Measurements from ENCODE around the gene ZNF385A.
"Not testable (repeated sequence)": the region's sequence is repeated elsewhere in the genome, so short reads cannot be mapped to it uniquely, and the experiment has no call there.

The ZNF385A gene

GRCh38 chr12:54355104-54355815 lies 29.3 kb downstream of the ZNF385A start:
- DNase-seq (ENCODE audit: low read depth): no peak

- DNase-seq (ENCODE audit: low read depth): not testable (repeated sequence)
Observed at GRCh38 chr12:54354271-54354670, 30.3 kb downstream of the ZNF385A start.

GRCh38 chr12:54352891-54353874 lies 31.4 kb downstream of the ZNF385A start:
- DNase-seq (ENCODE audit: low read depth): no peak

DNA sequence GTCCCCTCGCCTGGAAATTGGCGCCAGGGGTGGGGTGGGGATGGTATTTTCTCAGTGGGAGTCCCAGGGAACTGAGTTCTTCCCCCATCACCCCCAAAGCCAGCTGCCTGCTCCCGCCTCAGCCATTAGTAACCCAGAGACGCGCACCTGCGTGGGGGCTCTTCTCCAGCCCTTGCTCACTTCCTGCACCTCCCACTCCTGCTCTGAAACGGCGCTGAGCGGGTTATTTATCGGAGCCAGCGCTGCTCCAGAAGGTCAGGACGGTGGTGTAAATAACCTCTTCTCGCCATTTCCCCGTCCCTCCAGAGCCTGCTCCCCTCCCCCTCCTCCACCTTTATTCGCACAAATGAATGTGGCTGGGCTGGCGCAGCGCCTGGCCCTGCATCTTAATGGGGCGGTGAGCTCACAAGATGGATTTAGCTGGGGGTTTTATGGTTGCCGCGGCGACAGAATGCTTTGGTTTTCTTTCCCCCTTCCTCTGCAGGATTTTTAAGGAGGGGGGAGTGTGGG lies 32.5 kb downstream of the ZNF385A start:
- DNase-seq (ENCODE audit: low read depth): peak; percentile 27

DNA sequence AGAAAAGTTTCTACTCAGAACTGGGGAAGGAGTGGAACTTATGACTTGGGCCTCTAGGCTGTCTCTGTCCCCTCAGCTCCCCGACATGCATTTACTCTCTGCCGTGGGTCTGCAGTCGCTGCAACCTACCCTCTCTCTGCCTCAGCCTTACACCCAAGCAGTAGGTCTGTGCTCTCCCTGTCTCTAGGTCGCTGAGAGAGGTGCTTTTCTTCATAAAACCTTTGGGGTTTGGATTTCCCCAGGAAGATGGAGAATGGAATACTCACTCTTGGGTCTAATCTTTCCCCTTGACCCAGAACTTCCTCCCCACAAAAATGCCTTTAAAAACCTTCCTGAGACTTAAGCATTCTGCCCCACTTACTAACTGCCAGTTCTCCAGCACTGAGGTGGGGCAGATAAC lies 33.2 kb downstream of the ZNF385A start:
- no peak for DNase-seq (ENCODE audit: low read depth)

DNA sequence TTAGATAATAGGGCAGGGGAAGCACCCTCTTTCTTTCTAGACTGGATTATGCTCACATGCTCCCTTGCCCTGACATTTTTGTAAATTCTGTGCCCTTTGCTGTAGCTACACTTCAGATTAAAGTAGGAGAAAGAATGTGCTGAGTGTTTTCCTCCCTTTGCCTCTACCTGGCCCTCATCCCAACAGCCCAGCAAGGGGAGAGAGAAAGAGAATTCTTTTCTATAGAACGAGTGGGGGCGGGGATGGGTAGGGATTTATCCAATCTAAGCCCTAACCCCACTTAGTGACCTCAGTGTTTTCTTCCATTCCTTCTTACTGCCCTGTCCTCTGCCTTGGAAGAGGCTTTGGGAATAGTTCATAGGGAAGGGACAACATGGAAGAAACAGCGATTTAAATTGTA lies 33.8 kb downstream of the ZNF385A start:
- DNase-seq (ENCODE audit: low read depth): no peak

DNA sequence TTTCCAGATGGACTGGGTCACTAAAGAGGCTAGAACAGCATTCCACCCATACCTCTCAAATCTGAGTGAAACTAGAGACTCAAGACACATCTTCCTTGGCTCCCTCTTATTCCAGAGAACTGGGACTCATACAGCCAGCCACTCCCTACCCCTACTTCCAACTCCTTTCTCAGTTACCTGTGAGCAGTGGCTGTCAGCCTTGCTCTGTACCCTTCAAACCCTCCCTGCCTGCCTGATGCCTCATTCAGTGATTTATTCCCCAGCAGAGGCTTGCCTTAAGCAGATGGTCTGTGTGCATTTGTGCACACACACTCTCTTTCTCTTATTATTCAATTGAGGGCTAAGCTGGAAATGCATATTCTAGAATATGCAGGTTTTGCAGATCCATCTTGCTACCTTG lies 34.9 kb downstream of the ZNF385A start:
- DNase-seq (ENCODE audit: low read depth): no peak

DNA sequence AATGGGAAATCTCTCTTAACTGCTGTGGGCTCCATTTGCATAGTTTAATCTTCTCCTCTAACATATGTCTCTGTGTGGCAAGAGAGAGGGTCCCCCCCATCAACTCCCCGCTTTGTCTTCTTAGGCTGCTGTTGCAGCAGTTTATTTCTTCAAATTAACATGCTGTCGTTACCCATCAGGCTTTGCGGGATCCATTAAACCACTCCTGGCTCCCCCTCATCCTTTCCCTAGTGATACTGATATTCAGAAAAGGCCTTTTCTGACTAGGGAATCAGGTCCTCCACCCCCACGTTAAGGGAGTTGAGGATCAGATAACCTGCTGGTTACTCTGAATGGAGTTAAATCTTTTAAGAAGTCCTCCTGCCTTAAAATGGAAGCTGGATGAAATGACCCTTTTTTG lies 35.5 kb downstream of the ZNF385A start:
- DNase-seq (ENCODE audit: low read depth): no peak

DNA sequence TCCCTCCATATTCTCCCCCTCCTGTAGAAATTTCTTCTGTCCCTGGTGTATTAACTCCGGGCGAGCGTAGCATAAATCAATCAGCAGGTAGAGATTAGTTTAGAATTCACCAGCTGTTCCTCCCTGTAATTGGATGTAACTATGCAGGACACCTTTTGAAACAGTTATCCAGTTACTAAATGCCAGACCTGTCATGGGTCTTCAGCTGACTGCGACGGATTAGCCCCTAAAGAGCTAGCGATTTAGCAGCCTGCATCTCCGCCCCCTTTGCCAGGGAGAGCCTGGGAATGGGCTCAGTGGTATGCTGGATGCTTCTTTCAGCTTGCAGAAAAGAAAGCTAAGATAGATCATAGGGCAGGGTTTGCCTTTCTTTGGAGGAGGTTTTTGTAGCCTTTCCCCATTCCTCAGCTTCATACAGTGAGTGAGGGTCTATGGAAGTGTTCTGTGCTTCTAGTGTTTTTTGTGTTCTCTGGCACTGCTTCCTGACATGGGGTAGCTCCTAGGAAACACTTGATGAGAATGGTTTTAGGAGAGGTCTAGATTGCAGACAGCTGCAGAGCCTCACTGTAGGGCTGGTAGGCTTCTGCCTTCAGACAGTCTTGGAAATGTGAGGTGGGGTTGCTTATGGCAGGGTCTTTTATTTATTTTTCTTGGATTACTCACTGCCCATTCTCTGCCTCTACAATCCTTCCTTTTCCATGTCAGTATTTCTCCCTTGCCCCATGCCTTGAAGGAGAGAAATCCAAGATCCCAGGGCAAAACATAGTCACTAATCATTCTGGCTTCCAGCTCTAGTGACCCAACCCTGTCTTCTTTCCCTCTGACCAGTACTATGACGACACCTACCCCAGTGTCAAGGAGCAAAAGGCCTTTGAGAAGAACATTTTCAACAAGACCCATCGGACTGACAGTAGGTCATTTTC lies 42.9 kb downstream of the ZNF385A start:
- DNase-seq (ENCODE audit: low read depth): no peak

DNA sequence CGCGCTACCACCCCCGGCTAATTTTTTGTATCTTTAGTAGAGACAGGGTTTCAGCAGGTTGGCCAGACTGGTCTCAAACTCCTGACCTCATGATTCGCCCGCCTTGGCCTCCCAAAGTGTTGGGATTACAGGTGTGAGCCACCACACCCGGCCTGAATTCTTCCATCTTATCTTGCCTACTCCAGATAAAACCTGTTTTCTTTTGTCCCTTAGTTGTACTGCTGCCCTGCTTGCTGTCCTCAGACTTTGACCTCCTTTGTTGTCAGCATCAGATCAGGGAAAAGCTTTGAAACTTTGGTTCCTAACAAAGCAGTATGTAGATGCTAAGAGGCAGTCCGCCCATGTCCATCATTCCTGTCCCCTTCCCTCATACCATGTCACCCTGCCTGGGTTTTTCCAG lies 43.7 kb downstream of the ZNF385A start:
- DNase-seq (ENCODE audit: low read depth): no peak

DNA sequence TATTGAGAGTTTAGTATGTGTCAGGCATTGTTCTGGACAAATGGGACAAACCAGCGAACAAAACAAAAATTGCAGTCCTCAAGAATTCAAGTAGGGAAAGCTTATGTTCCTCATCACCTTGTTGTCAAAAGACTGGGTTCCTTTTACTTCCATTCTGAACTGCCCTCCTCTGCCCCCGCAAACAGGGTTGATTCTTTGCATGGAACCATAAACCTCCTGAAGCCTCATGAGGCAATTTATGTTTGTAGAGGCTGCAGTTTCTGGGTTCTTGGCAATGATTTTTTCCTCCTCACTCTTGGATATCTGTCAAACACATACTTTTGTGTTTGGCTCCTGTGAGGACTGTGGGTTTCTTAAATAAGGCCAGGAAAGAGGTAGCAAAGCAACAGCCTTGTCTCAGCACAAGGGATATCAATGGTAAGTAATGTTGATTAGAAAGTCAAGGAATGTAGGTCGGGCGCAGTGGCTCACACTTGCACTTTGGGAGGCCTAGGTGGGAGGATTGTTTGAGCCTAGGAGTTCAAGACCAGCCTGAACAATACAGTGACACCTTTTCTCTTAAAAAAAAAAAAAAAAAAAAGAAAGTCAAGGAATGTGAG lies 45.7 kb downstream of the ZNF385A start:
- DNase-seq (ENCODE audit: low read depth): no peak

DNA sequence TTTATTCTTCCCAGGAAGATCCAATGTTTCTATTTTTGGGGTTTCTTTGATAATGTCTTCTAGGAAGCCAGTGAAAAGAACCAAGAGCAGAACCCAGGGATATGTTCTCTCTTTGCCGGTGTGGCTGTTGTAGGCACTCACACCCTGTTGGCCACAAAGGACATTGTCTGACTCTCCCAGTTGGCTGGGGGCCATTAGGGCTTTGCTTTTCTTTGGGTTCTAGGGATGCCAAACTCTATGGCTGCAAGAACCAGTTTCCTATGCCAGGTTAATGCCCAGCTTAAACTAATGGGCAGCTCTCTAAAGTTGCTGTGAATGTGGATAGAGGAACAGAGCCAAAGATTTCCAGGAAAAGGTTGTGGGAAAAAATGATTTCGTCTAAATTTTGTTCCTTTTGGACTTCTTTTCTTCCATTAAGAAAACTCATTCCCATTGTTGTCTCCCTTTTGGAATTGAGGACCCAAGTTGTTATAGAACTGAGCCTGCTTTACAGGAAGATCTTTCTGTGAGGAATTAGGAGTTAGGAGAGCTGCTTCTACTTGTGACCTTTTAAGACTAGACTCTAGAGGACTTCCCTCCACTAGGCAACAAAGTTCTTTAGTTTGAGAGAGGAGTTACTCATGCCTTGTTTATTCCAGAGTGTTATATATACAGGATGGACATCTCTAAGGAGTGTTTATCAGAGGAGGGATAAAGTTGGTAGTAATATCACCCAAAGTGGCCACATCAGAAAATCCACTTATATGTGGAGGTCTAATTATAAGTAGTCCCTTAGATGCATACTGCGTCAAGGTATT lies 46.5 kb downstream of the ZNF385A start:
- no peak for DNase-seq (ENCODE audit: low read depth)

- no peak for DNase-seq (ENCODE audit: low read depth)
Observed at GRCh38 chr12:54337280-54337842, 47.2 kb downstream of the ZNF385A start.

GRCh38 chr12:54333420-54334034 lies 51.0 kb downstream of the ZNF385A start:
- no peak for DNase-seq (ENCODE audit: low read depth)

DNA sequence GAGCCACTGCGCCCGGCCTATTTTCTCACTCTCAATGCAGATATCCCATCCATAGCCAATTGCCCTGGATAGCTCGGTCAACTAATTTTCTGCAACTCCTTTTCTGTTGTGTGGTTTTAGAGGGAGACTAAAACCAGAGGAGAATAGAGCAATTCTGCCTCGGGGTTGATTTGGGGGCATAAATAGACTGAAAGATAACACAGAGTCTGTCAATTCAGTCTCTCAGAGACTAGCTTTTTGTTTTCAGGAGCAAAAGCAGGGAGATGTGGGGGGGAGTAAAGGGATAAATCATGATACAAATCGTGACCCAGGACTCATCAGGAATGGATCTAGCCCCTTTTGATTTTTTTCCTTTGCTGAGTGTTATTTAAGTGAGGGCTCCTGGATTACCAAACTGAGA lies 53.1 kb downstream of the ZNF385A start:
- DNase-seq (ENCODE audit: low read depth): no peak

DNA sequence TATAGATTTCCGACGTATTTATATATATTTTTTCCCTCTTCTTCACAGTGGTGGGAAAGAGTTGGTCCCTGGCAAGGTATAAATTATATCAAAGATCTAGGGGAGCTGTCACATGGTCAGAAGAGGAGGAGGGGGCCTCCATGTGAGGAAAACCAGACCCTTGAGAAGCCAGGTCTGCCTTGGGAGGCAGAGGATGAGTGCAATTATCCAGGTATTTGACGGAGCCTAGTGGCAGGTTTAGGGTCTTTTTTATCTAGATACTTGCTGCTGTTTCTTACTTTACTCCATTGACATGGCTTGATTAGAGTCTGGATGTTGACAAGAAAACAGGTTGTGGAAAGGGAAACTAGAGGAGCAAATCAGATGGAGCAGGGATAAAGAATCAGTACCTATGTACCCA lies 54.1 kb downstream of the ZNF385A start:
- DNase-seq (ENCODE audit: low read depth): no peak

- DNase-seq (ENCODE audit: low read depth): no peak
Observed at GRCh38 chr12:54329759-54330158, 54.8 kb downstream of the ZNF385A start.

GRCh38 chr12:54328595-54329337 lies 55.8 kb downstream of the ZNF385A start:
- DNase-seq (ENCODE audit: low read depth): no peak

DNA sequence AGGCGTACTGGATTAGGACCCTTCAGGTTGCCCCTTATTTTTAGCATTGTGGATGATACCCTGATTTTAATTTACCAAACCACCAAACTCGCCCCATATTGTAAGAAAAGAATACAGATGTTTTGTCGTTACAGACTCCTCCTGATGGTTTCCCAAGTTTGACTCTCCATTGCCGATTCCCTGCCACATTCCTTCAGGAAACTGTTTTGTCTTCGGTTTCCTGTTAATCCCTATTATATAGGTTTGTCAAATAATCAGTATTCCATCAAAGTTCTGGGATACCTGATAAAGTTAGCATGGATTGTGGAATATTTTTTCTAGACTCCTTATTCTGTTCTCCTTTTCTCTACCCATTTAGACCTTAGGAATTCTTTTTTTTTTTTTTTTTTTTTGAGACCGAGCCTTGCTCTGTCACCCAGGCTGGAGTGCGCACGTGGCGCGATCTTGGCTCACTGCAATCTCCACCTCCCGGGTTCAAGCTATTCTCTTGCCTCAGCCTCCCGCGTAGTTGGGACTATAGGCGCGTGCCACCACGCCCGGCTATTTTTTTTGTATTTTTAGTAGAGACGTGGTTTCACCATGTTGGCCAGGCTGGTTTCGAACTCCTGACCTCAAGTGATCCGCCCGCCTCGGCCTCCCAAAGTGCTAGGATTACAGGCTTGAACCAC lies 59.0 kb downstream of the ZNF385A start:
- DNase-seq (ENCODE audit: low read depth): not testable (repeated sequence)

All from activated T-cell treated with anti-CD3 and anti-CD28 coated beads for 48 hours (primary cell).